Tibial nerve (tissue), 4 donors: ENCODE data around the gene DIP2B. TPM values are rescaled to one million over a fixed set of nuclear protein-coding genes. Genes with fewer than 3 reads are reported as not detected.

Experiments used
- DNase-seq, 2 donors: peaks; one replicate each; pipeline ENCODE4 v3.0.0-alpha.2; 2019; ENCODE audit warnings: low spot score in 2 of 2
- H3K27ac ChIP-seq, 4 donors: fragments of 200-600 bp; sonication (generic) in 3 of 4; one replicate each; pipeline ENCODE4 v1.5.1; 2017 to 2019; ENCODE audit warnings: mild to moderate bottlenecking in 1 of 4
- H3K27me3 ChIP-seq, 2 donors: fragments of 200-600 bp; sonication (generic) in 1 of 2; one replicate each; pipeline versions ENCODE4 v1.5.1 to v1.6.0; 2017 to 2019
- H3K36me3 ChIP-seq, 3 donors: fragments of 200-600 bp; sonication (generic); one replicate each; pipeline ENCODE4 v1.5.1; 2018 to 2019
- H3K4me1 ChIP-seq, 4 donors: fragments of 200-600 bp; sonication (generic) in 3 of 4; one replicate each; pipeline ENCODE4 v1.5.1; 2017 to 2019
- H3K4me3 ChIP-seq, 4 donors: fragments of 200-600 bp; sonication (generic) in 3 of 4; one replicate each; pipeline ENCODE4 v1.5.1; 2017 to 2019; ENCODE audit warnings: mild to moderate bottlenecking in 1 of 4, moderate library complexity in 1 of 4
- H3K9me3 ChIP-seq, 4 donors: fragments of 200-600 bp; sonication (generic) in 3 of 4; one replicate each; pipeline ENCODE4 v1.5.1; 2017 to 2019
- CTCF ChIP-seq, 5 experiments: fragments of 200-600 bp in 3 of 5; fragments of 450-650 bp in 2 of 5; sonication (generic) in 3 of 5; IDR thresholded peaks; one replicate each; pipeline ENCODE4 v1.5.1; 2016 to 2019; ENCODE audit warnings: antibody characterized with exemption in 5 of 5, mild to moderate bottlenecking in 3 of 5, moderate library complexity in 2 of 5
- EP300 ChIP-seq, 2 donors: sonication (generic); formaldehyde crosslinking; IDR thresholded peaks; one replicate each; pipeline ENCODE4 v1.6.1; 2017; ENCODE audit warnings: antibody characterized with exemption in 2 of 2, mild to moderate bottlenecking in 1 of 2
- POLR2A ChIP-seq, 2 donors: fragments of 450-650 bp; IDR thresholded peaks; one replicate each; pipeline ENCODE4 v1.6.1; 2017; ENCODE audit warnings: antibody characterized with exemption in 2 of 2, mild to moderate bottlenecking in 2 of 2, moderate library complexity in 2 of 2
- whole genome bisulfite sequencing, 2 donors: methylation state at CpG; one replicate each; pipeline ENCODE4 v1.1.5; 2018; 5-methylcytosine and 5-hydroxymethylcytosine counted together
- total RNA-seq, 4 donors: library from RNA; depleted of rRNA; stranded (reverse); fragments of >200 nt; gene quantifications; one replicate each; pipeline ENCODE4 v1.1.0, GENCODE V29; 2016

The DIP2B gene
- total RNA-seq, 4 donors from 2014 or later: 38.6 to 59.0 (median 44.8) TPM

DNA sequence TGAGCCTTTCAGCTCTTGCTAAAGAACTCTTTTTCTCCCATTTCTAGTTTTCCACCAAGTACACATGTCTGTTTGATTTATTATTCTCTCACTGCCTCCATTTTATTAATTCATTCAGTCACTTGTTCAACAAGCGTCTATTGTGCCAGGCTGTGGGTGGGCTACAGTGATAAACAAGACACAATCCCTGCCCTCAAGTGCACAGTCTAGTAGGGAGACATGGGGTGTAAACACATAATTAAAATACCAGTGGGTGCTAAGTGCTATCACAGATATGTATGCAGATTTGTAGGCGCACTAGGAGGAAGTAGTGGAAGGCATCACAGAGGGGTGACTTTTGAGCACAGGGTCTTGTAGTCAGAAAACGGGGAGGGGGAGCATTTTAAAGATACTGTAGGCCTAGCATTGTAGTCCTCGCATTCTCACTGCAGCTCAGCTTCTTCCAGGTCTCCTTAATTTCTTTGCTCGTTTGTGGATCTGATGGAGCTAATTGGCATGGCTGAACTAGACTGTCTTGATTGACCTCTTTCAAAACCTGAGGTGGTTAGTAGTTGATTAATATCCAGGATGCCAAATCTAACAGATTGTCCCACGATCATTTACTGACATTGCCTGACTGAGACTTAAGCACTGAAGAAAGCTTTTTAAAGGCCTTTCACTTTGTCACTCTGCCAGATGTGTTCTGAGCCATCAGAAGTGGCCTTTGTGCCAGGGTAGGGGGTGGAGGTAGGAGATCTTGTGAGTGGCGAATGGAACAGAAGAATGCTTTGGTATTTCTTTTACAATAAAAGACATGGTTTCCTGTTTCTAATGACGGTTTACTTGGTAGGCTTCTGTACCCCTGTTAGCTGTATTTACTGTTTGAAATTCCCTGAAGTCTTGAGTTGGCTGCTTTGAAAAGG, 116.9 kb downstream of the DIP2B start:
- no peak for TF ChIP-seq POLR2A (IDR thresholded peaks at IDR 0.05)
- TF ChIP-seq EP300 (IDR thresholded peaks at IDR 0.05): peak; percentile 20 to 25
- Histone ChIP-seq H3K27ac (peak overlapping the region; percentile 51 to 80 (median 73)), H3K9me3 (no peaks in the 10 kb centered on the region), H3K27me3 (no peaks in the 10 kb centered on the region), H3K36me3 (no peaks in the 10 kb centered on the region), H3K4me3 (no peak overlapping the region), H3K4me1 (peaks cover 0 to 82% (median 38%) of the 10 kb centered on the region in 4 donors)
- WGBS, 2 donors: 32 to 36% methylated on average over 8 of the region's 8 CpGs
- DNase-seq: no peak

DNA sequence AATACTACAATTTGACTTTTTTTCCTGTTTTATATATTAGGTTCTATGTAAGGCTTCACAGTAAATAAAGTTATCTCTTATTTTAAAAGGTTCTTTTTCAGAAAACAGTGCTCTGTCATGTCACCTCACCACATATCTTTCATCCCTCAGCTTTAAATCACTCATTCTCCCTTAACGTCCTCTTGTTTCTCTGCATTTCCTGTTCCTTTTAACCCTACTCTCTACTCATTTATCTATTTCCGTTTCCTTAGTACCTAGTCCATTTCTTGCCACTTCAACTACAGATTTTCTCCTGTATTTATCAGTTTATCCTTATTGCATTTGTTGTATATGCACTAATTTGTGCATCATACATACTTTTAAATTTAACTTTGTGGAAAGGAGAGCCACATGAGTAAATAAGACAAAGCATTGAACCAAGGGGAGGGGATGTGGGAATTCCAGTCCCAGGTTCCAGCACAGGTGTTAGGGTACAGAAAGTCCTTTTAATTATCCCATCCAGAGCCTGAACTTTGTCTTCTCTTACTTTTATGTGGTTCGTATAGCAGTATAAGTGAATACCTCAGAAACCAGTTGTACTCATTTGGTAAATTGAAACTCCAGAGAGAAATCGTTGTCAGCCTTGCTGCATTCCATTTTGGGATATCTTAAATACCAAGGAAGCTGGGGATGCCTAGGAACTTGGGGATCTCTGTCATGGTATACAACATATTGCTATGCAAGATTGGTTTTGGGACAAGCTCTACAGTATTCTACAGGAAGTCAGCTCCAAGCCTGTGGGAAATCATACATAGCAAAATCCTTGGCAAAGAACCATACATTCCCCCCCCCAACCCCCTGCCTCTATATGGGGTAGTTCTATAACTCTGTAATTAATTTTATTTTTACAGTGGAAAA, 120.5 kb downstream of the DIP2B start:
- H3K36me3 ChIP-seq: peaks cover 0 to 27% (median 0%) of the 10 kb centered on the region in 3 donors
- peaks cover 0 to 61% (median 30%) of the 10 kb centered on the region in 4 donors for H3K4me1 ChIP-seq
- DNase-seq: no peak
- H3K27ac ChIP-seq: peak overlapping the region in 1 of 4 donors; percentile 80
- 46 to 48% methylated on average over 4 of the region's 4 CpGs for WGBS, 2 donors
- no peaks in the 10 kb centered on the region for H3K27me3 ChIP-seq
- H3K9me3 ChIP-seq: no peaks in the 10 kb centered on the region
- H3K4me3 ChIP-seq: no peak overlapping the region
- no peak for TF ChIP-seq CTCF (IDR thresholded peaks at IDR 0.05)
- TF ChIP-seq POLR2A (IDR thresholded peaks at IDR 0.05): no peak
- no peak for TF ChIP-seq EP300 (IDR thresholded peaks at IDR 0.05)

DNA sequence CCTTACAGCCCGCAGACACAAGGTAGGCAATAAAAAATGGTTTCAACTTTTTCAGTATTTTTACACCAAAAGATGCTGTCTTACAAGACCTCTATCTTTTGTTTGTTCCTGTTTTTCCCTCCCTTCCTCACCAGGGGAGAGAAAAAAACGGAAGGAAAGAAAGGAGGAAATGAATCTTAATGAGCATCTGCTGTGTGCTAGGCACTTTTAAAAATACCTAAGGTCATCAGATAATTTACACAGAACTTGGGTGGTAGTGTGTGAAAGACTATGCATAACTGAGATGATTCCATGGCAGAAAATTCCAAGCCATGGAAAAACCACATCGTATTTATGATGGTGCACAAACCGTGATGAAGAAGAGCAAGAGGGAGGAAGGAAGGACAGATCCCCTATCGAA, 121.2 kb downstream of the DIP2B start:
- Histone ChIP-seq H3K27me3 (no peaks in the 10 kb centered on the region), H3K36me3 (peaks cover 0 to 32% (median 0%) of the 10 kb centered on the region in 3 donors), H3K27ac (peak overlapping the region in 1 of 4 donors; percentile 53), H3K9me3 (no peaks in the 10 kb centered on the region), H3K4me1 (peaks cover 0 to 54% (median 24%) of the 10 kb centered on the region in 4 donors), H3K4me3 (no peak overlapping the region)
- WGBS, 2 donors: 58 to 59% methylated on average over 5 of the region's 5 CpGs
- TF ChIP-seq EP300 (IDR thresholded peaks at IDR 0.05) (peak in 1 of 2 donors; percentile 51), POLR2A (IDR thresholded peaks at IDR 0.05) (no peak)
- no peak for DNase-seq

- no peak for DNase-seq
- TF ChIP-seq EP300 (IDR thresholded peaks at IDR 0.05) (no peak), POLR2A (IDR thresholded peaks at IDR 0.05) (no peak), CTCF (IDR thresholded peaks at IDR 0.05) (no peak)
- no peaks in the 10 kb centered on the region for H3K9me3 ChIP-seq
- H3K4me1 ChIP-seq: peaks cover 0 to 41% (median 13%) of the 10 kb centered on the region in 4 donors
- H3K27me3 ChIP-seq: no peaks in the 10 kb centered on the region
- 83 to 86% methylated on average over 2 of the region's 2 CpGs for WGBS, 2 donors
- peaks cover 0 to 43% (median 0%) of the 10 kb centered on the region in 3 donors for H3K36me3 ChIP-seq
- H3K27ac ChIP-seq: no peak overlapping the region
- H3K4me3 ChIP-seq: no peak overlapping the region
Measured at GRCh38 chr12:50627491-50627890, 122.7 kb downstream of the DIP2B start.

DNA sequence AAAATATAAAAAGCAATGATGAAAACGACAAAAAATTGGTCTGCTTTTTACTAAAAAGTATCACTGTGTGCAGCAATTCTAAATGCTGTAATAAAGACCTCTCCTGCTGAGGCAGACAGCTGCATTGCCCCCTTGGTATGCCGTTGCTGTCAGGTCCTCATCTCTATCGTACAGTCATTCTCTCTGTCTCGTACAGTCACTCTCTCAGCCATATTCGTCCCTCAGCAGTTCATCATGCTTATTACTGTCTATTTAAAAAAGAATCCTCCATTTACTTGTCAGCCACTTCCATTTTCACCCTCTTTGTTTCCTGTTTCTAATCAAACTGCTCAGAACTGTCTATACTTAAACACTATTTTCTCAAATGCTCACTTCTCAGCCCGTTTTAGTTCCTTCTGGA, 123.6 kb downstream of the DIP2B start:
- 86 to 90% methylated on average over 6 of the region's 6 CpGs for WGBS, 2 donors
- Histone ChIP-seq H3K4me1 (peaks cover 0 to 35% (median 11%) of the 10 kb centered on the region in 4 donors), H3K27ac (no peak overlapping the region), H3K36me3 (peaks cover 0 to 43% (median 0%) of the 10 kb centered on the region in 3 donors), H3K4me3 (no peak overlapping the region), H3K9me3 (no peaks in the 10 kb centered on the region), H3K27me3 (no peaks in the 10 kb centered on the region)
- no peak for TF ChIP-seq CTCF (IDR thresholded peaks at IDR 0.05)
- TF ChIP-seq EP300 (IDR thresholded peaks at IDR 0.05): no peak
- TF ChIP-seq POLR2A (IDR thresholded peaks at IDR 0.05): no peak
- DNase-seq: no peak
